Astrocyte (in vitro differentiated cells and primary cell): ENCODE data around the gene PSG6.
A peak's percentile ranks its signal among the peaks of the same experiment; 100 is the strongest.
"Not testable (repeated sequence)": the region's sequence is repeated elsewhere in the genome, so short reads cannot be mapped to it uniquely, and the experiment has no call there.

Experiments
- EZH2 ChIP-seq: IDR thresholded peaks from 2 replicates; pipeline ENCODE4 v1.6.1; 2012; ENCODE audit warnings: mild to moderate bottlenecking, low read length, inconsistent platforms; ENCODE audit not compliant: insufficient read depth
- TF ChIP-seq, protein P1 (sequence below): IDR thresholded peaks from 2 replicates; pipeline ENCODE4 v1.5.1; 2011; ENCODE audit warnings: low read depth, mild to moderate bottlenecking, inconsistent platforms, low read length, moderate library complexity; ENCODE audit not compliant: insufficient read depth

- TF ChIP-seq, protein P1, sequence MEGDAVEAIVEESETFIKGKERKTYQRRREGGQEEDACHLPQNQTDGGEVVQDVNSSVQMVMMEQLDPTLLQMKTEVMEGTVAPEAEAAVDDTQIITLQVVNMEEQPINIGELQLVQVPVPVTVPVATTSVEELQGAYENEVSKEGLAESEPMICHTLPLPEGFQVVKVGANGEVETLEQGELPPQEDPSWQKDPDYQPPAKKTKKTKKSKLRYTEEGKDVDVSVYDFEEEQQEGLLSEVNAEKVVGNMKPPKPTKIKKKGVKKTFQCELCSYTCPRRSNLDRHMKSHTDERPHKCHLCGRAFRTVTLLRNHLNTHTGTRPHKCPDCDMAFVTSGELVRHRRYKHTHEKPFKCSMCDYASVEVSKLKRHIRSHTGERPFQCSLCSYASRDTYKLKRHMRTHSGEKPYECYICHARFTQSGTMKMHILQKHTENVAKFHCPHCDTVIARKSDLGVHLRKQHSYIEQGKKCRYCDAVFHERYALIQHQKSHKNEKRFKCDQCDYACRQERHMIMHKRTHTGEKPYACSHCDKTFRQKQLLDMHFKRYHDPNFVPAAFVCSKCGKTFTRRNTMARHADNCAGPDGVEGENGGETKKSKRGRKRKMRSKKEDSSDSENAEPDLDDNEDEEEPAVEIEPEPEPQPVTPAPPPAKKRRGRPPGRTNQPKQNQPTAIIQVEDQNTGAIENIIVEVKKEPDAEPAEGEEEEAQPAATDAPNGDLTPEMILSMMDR, result peak; percentile 53
- not testable (repeated sequence) for TF ChIP-seq EZH2
These were observed 60.7 kb downstream of the PSG6 start for GRCh38 chr19:42856866-42857543.
